ENCODE measurements around the gene RLF. TPM values are rescaled to one million over a fixed set of nuclear protein-coding genes. Genes with fewer than 3 reads are reported as not detected.

RLF gene
- total and polyA plus RNA-seq, 2 of the 8 experiments (the other 6 are each of a cell fraction or from before 2014, with no cell fraction given): 4.2 to 18.0 TPM

GRCh38 chr1:40179496-40180089, 18.4 kb downstream of the RLF start:
- Histone ChIP-seq H2BK12ac (ENCODE audit: low read depth, low read length) (no peak overlapping the region), H3K79me1 (ENCODE audit: low read depth, low read length) (peaks cover 5% of the 10 kb centered on the region), H3K56ac (replicated peaks; ENCODE audit: insufficient read length, low read depth, low read length) (no peak overlapping the region), H4K20me1 (replicated peaks in 1 of 2; ENCODE audit: control insufficient read depth in 1 of 2, insufficient read depth in 2 of 2, low read length in 2 of 2) (peaks cover 2 to 8% of the 10 kb centered on the region in 2 experiments), H3K14ac (ENCODE audit: insufficient read length) (no peak overlapping the region), H3K4me2 (ENCODE audit: insufficient read depth in 1 of 2, low read depth in 2 of 2, low read length in 2 of 2) (no peak overlapping the region), H4K8ac (ENCODE audit: extremely low read depth, insufficient read depth, low read length) (no peak overlapping the region), H2BK120ac (replicated peaks; ENCODE audit: low read depth, low read length) (no peak overlapping the region), H2BK15ac (ENCODE audit: low read length) (no peak overlapping the region), H3K18ac (ENCODE audit: extremely low read depth, low read length) (no peak overlapping the region), H4K5ac (ENCODE audit: insufficient read length, low read depth, low read length) (no peak overlapping the region), H3K23me2 (ENCODE audit: low read depth, low read length) (no peaks in the 10 kb centered on the region), H2AFZ (ENCODE audit: low read length) (no peak overlapping the region), H3K4ac (replicated peaks; ENCODE audit: insufficient read length, low read depth, low read length) (no peak overlapping the region), H3K4me3 (ENCODE audit: extremely low read depth in 1 of 4, insufficient read depth in 2 of 4, low read depth in 3 of 4, low read length in 4 of 4) (no peak overlapping the region), H3K27ac (ENCODE audit: low read depth, low read length) (no peak overlapping the region), H3K79me2 (ENCODE audit: control insufficient read depth in 1 of 2, insufficient read depth in 2 of 2, low read length in 2 of 2) (peaks cover 4 to 97% of the 10 kb centered on the region in 2 experiments; a peak in 3 of 4 replicates), H3K23ac (ENCODE audit: insufficient read length) (no peak overlapping the region), H2AK5ac (ENCODE audit: low read depth, low read length) (no peak overlapping the region), H3K9me3 (ENCODE audit: insufficient read depth in 2 of 2, low read depth in 1 of 2, low read length in 1 of 2) (no peaks in the 10 kb centered on the region), H2BK20ac (ENCODE audit: low read length) (no peak overlapping the region), H4K91ac (replicated peaks; ENCODE audit: insufficient read length, low read length) (no peak overlapping the region), H3K36me3 (ENCODE audit: control insufficient read depth in 2 of 4, insufficient read depth in 4 of 4, low read length in 3 of 4) (no peaks in the 10 kb centered on the region), H3K9ac (replicated peaks in 1 of 4; ENCODE audit: extremely low read depth in 1 of 4, low read depth in 3 of 4, low read length in 3 of 4) (no peak overlapping the region), H3K27me3 (replicated peaks in 1 of 4; ENCODE audit: control insufficient read depth in 3 of 4, extremely low read depth in 1 of 4, insufficient read depth in 3 of 4, low read length in 3 of 4) (no peaks in the 10 kb centered on the region), H2BK5ac (ENCODE audit: low read depth, low read length) (no peak overlapping the region), H3K4me1 (replicated peaks in 1 of 4; ENCODE audit: control insufficient read depth in 3 of 4, insufficient read depth in 4 of 4, low read length in 3 of 4) (no peaks in the 10 kb centered on the region)
- WGBS, 2 experiments (ENCODE audit: extremely low coverage in 1 of 2, insufficient coverage in 1 of 2, insufficient read length in 1 of 2, insufficient replicate concordance in 2 of 2, low coverage in 1 of 2, low lambda C conversion rate in 2 of 2, missing lambda C conversion rate in 1 of 2): 92% methylated on average over 3 of the region's 3 CpGs; no CpG with 5 or more reads in 1 of the 2 experiments
- ChIA-PET POLR2A (ENCODE audit: partially characterized antibody) (no interaction called here), CTCF (ENCODE audit: partially characterized antibody) (interaction anchor here (1.1 kb wide), 1 partner anchor 27 kb away, joined by 5 read pairs; no protein-coding TSS in a partner anchor)
- no peak for FAIRE-seq
- TF ChIP-seq SAP30 (IDR thresholded peaks at IDR 0.05; ENCODE audit: insufficient read depth, insufficient replicate concordance, low read length): no peak
- no peak for TF ChIP-seq SP4 (IDR thresholded peaks at IDR 0.05; ENCODE audit: low read length)
- TF ChIP-seq TAF1 (IDR thresholded peaks at IDR 0.05; ENCODE audit: low read depth, low read length): no peak
- TF ChIP-seq SUZ12 (IDR thresholded peaks at IDR 0.05; ENCODE audit: low read length): no peak
- TF ChIP-seq EGR1 (IDR thresholded peaks at IDR 0.05; ENCODE audit: borderline replicate concordance, low read depth, low read length): no peak
- no peak for TF ChIP-seq KDM5A (IDR thresholded peaks at IDR 0.05; ENCODE audit: low read length)
- no peak for TF ChIP-seq BCL11A (IDR thresholded peaks at IDR 0.05; ENCODE audit: low read depth in 2 of 2, low read length in 2 of 2)
- no peak for TF ChIP-seq HDAC2 (IDR thresholded peaks at IDR 0.05; ENCODE audit: borderline replicate concordance in 1 of 2, low read depth in 2 of 2, low read length in 2 of 2)
- TF ChIP-seq TBP (IDR thresholded peaks at IDR 0.05; ENCODE audit: low read depth, low read length): no peak
- TF ChIP-seq TEAD4 (IDR thresholded peaks at IDR 0.05; ENCODE audit: low read depth, low read length): no peak
- no peak for DNase-seq (ENCODE audit: low read depth in 1 of 2, low spot score in 2 of 2)
